Inflammatory macrophage (primary cell): ENCODE results near the gene CDC14A.
A peak's percentile ranks its signal among the peaks of the same experiment; 100 is the strongest.
"Not testable (repeated sequence)": the region's sequence is repeated elsewhere in the genome, so short reads cannot be mapped to it uniquely, and the experiment has no call there.

Source experiments
- DNase-seq, 2 donors: peaks; one replicate each; pipeline ENCODE4 v3.0.0-alpha.2; 2020 to 2022

The CDC14A gene

GRCh38 chr1:100335436-100335835 lies 16.9 kb upstream of the CDC14A start:
- DNase-seq: no peak

- not testable (repeated sequence) for DNase-seq
Measured at GRCh38 chr1:100337878-100338277, 14.4 kb upstream of the CDC14A start.

GRCh38 chr1:100339735-100340134 lies 12.6 kb upstream of the CDC14A start:
- DNase-seq: not testable (repeated sequence)

GRCh38 chr1:100340494-100340893 lies 11.8 kb upstream of the CDC14A start:
- DNase-seq: no peak

GRCh38 chr1:100342348-100342747 lies 10.0 kb upstream of the CDC14A start:
- DNase-seq: no peak

- DNase-seq: peak; percentile 2 to 4
Measured at GRCh38 chr1:100343897-100344296, 8.4 kb upstream of the CDC14A start.

GRCh38 chr1:100344774-100345173 lies 7.5 kb upstream of the CDC14A start:
- no peak for DNase-seq

GRCh38 chr1:100346387-100346786 lies 5.9 kb upstream of the CDC14A start:
- DNase-seq: no peak

- no peak for DNase-seq
Measured at GRCh38 chr1:100347009-100347966, 5.0 kb upstream of the CDC14A start.

GRCh38 chr1:100348549-100349144 lies 3.7 kb upstream of the CDC14A start:
- no peak for DNase-seq

- no peak for DNase-seq
Measured at GRCh38 chr1:100349246-100349645, 3.1 kb upstream of the CDC14A start.

GRCh38 chr1:100350787-100351094 lies 1.6 kb upstream of the CDC14A start:
- no peak for DNase-seq

- DNase-seq: peak; percentile 88 to 92
Measured at GRCh38 chr1:100351095-100351887, 1.0 kb upstream of the CDC14A start.

- peak; percentile 21 to 24 for DNase-seq
Measured at GRCh38 chr1:100353071-100353801, 930 bp downstream of the CDC14A start.

GRCh38 chr1:100353988-100354387 lies 1.7 kb downstream of the CDC14A start:
- no peak for DNase-seq

- DNase-seq: no peak
Measured at GRCh38 chr1:100354971-100355394, 2.7 kb downstream of the CDC14A start.

GRCh38 chr1:100358210-100358609 lies 5.9 kb downstream of the CDC14A start:
- DNase-seq: no peak

GRCh38 chr1:100359139-100359538 lies 6.8 kb downstream of the CDC14A start:
- peak; percentile 60 to 61 for DNase-seq

GRCh38 chr1:100360790-100361510 lies 8.6 kb downstream of the CDC14A start:
- DNase-seq: no peak

GRCh38 chr1:100361511-100362089 lies 9.3 kb downstream of the CDC14A start:
- DNase-seq: no peak

- DNase-seq: no peak
Measured at GRCh38 chr1:100362821-100363466, 10.6 kb downstream of the CDC14A start.
